Mucosa of descending colon (tissue), 3 donors: ENCODE data around the gene MICALL2. TPM values are rescaled to one million over a fixed set of nuclear protein-coding genes. Genes with fewer than 3 reads are reported as not detected.

ENCODE experiments used
- ATAC-seq: fragments of 200-7000 bp; cut with Tn5 transposase; one replicate; pipeline ENCODE4 v1.9.1; 2020; ENCODE audit warnings: mild to moderate bottlenecking, moderate library complexity
- DNase-seq, 3 donors: peaks; one replicate each; pipeline ENCODE4 v3.0.0-alpha.2; 2020
- H3K36me3 ChIP-seq: fragments of 200-600 bp; one replicate; pipeline ENCODE4 v1.8.0; 2021; ENCODE audit warnings: low read depth, mild to moderate bottlenecking
- H3K4me1 ChIP-seq: fragments of 200-600 bp; one replicate; pipeline ENCODE4 v1.8.0; 2021; ENCODE audit warnings: low read depth, mild to moderate bottlenecking
- H3K4me3 ChIP-seq: fragments of 200-600 bp; one replicate; pipeline ENCODE4 v1.8.0; 2021; ENCODE audit warnings: mild to moderate bottlenecking
- H3K9me3 ChIP-seq: fragments of 200-600 bp; one replicate; pipeline ENCODE4 v1.8.0; 2021; ENCODE audit warnings: mild to moderate bottlenecking
- CTCF ChIP-seq: fragments of 200-600 bp; IDR thresholded peaks from one replicate; pipeline ENCODE4 v1.8.0; 2022; ENCODE audit warnings: antibody characterized with exemption, mild to moderate bottlenecking
- intact Hi-C, 2 donors: fragments of 100-400 bp; cut with DNase I in 1 of 2; cut with micrococcal nuclease in 1 of 2; formaldehyde crosslinking; loops; one replicate each; pipeline versions ENCODE4 v1.11.0 to v1.11.1; 2022; cut with DNase I, micrococcal nuclease
- total RNA-seq, 3 donors: library from RNA; stranded (reverse); fragmentation: NEBNext Ultra II Directional in 2 of 3; extraction: Animal tissue kit (Norgen Biotek cat#: 25700) in 2 of 3; gene quantifications; one replicate each; pipeline versions ENCODE4 v1.2.1 to v1.2.4, GENCODE V29; 2021 to 2023
- donor health status: DM: no; HTN: no; CAD: no; lungs with moderate emphysema.
- donor health status: DM: no; HTN: no; CAD: no.
- donor health status: DM: no; HTN: yes; CAD: no.

MICALL2 gene
- total RNA-seq, 3 donors from 2014 or later, result 59.9 to 96.2 (median 94.5) TPM

- no peak for TF ChIP-seq CTCF
- H3K36me3 ChIP-seq, result no peaks in the 10 kb centered on the region
- no peak overlapping the region for H3K4me3 ChIP-seq
- ATAC-seq (no peak), DNase-seq (no peak)
- intact Hi-C loops, result no loop called here
- H3K4me1 ChIP-seq, result no peaks in the 10 kb centered on the region
- H3K9me3 ChIP-seq, result no peaks in the 10 kb centered on the region
These were observed 61.6 kb downstream of the MICALL2 start for GRCh38 chr7:1397491-1398327.

- ATAC-seq (no peak), DNase-seq (no peak)
- TF ChIP-seq CTCF, result no peak
- H3K4me3 ChIP-seq, result no peak overlapping the region
- H3K9me3 ChIP-seq, result no peaks in the 10 kb centered on the region
- H3K36me3 ChIP-seq, result no peaks in the 10 kb centered on the region
- intact Hi-C loops, result no loop called here
- H3K4me1 ChIP-seq, result no peaks in the 10 kb centered on the region
These were observed 63.1 kb downstream of the MICALL2 start for GRCh38 chr7:1396195-1396594.

- Histone ChIP-seq H3K4me1 (no peaks in the 10 kb centered on the region), H3K36me3 (no peaks in the 10 kb centered on the region), H3K4me3 (no peak overlapping the region), H3K9me3 (no peaks in the 10 kb centered on the region)
- no peak for DNase-seq
- intact Hi-C loops, result no loop called here
- TF ChIP-seq CTCF, result no peak
- ATAC-seq, result no peak
These were observed 63.8 kb downstream of the MICALL2 start for GRCh38 chr7:1395211-1396070.

GRCh38 chr7:1394371-1394770 lies 64.9 kb downstream of the MICALL2 start:
- Histone ChIP-seq H3K9me3 (no peaks in the 10 kb centered on the region), H3K4me3 (no peak overlapping the region), H3K36me3 (no peaks in the 10 kb centered on the region), H3K4me1 (no peaks in the 10 kb centered on the region)
- no peak for TF ChIP-seq CTCF
- intact Hi-C loops, result no loop called here
- ATAC-seq, result no peak
- no peak for DNase-seq

- no peak for TF ChIP-seq CTCF
- H3K9me3 ChIP-seq, result no peaks in the 10 kb centered on the region
- no peak overlapping the region for H3K4me3 ChIP-seq
- ATAC-seq, result no peak
- H3K36me3 ChIP-seq, result no peaks in the 10 kb centered on the region
- no peak for DNase-seq
- intact Hi-C loops, result no loop called here
- H3K4me1 ChIP-seq, result no peaks in the 10 kb centered on the region
These were observed 65.8 kb downstream of the MICALL2 start for GRCh38 chr7:1393421-1393820.
